GM19351 (cell line): Measurements from ENCODE around the gene CACNA1C.

Experiments used
- ATAC-seq: cut with Tn5 transposase; IDR thresholded peaks from one replicate; pipeline ENCODE4 v1.9.1; 2021; ENCODE audit warnings: mild to moderate bottlenecking, moderate library complexity; ENCODE audit not compliant: unreplicated experiment

The CACNA1C gene

DNA sequence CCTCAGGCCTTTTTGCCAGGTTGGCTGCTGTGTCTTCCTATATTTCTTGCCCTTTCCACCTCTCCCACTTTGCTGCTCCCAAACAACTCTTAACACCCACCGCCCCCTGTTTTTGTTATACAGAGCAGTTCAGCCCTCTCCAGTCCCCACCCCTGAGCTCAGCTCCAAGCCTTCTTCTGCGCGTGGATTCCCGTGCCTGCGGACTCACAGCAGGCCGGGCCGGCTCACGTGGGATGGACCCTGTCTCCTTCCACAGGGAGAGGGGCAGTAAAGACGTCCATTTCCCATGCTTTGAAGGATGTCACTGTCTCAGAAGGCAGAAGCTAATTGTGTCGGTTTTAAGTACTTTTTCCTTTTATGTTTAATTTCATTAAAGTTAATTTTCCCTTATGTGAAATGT, 139.4 kb downstream of the CACNA1C start:
- no peak for ATAC-seq

DNA sequence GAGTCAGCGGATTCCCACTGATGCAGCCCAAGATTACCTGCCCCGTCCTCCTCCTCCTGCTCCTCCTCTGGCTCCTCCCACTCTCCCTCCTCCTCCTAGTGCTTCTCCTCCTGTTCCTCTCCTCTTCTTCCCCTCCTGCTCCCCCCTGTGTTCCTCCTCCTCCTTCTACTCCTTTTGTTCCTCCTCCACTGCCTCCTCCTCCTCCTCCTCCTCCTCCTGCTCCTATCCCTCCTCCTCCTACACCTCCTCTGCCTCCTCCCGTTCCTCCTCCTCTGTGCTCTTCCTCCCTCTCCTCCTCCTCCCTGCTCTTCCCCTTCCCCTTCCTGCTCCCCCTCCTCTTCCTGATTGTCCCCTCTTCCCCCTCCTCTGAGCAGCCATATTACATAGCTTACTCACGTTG, 141.3 kb downstream of the CACNA1C start:
- ATAC-seq: no peak

DNA sequence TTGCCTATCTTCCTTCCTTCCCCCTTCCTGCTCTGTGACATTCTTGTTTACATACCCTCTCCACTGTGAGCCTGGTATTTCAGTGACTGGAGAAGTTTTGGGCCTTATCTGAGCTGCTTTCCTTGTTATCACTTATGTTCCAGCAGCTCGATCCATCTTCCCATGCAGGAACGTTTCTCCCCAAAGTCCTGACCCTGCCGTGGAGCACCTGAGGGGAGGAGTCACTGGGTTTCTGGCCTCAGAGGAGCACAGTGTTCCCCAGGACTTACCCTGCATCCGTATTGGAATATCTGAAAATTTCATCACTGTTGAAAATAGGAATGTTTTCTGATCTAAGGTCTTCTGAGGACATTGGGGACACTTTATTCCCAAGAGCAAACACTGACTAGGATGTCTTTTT, 141.8 kb downstream of the CACNA1C start:
- no peak for ATAC-seq

DNA sequence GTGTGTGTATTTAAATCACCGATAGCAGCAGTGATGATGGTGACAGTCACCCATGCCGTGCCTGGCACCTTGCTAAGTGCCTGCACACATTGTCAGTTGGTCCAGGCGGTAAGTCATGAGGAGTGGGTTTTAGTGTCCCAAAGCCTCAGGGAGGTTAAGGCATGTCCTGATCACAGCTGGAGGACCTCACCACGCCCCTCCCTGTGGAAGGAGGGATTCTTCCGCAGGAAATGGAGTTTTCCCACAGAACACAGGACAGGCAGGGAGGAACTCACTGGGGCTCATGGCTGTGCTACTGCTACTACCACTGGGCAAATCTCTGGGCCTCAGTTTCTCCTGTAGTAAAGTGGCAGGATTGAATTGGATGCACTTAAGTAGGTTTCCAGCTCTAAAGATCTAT, 142.3 kb downstream of the CACNA1C start:
- no peak for ATAC-seq

DNA sequence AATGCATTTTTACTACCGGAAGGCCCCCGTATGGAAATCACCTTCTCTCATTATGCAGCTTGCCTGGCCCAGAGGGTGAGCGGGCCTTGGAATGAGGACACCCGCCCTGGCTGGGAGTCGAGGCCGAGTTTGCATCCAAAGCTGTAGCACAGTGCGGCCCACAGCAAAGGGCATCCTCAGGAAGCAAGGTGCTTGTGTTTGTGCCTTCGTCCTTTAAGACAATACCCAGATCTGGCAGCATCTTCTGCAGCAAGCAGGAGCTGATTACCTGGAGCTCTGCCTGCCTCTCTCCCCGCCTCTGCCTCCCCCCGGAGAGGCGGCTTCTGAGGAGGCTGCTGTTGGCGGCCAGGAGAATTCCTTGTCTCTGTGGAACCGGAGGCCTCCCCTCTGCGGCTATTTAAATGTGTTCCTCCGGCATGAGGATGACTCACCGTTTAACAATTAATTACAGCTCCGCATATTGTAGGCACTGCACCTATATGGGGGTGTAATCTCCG, 145.3 kb downstream of the CACNA1C start:
- ATAC-seq: no peak

DNA sequence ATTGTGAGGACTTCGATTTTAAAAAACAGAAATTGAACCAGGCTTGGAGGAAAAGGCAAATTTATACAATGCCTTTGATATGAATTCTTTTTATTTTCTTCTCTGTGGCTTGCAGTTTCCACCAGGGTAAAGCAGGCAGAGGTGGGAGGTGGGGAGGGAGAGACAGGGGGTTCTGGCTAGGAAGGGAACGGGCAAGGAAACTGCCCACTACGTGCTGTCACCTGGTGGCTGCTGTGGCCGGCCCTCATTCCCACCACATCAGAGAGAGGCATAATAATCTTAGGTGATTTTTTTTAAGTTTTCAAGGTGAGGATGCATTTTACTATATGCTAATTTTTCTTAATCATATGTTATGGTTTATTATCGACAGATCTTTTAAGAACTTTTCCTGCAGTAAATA, 145.8 kb downstream of the CACNA1C start:
- ATAC-seq: no peak

DNA sequence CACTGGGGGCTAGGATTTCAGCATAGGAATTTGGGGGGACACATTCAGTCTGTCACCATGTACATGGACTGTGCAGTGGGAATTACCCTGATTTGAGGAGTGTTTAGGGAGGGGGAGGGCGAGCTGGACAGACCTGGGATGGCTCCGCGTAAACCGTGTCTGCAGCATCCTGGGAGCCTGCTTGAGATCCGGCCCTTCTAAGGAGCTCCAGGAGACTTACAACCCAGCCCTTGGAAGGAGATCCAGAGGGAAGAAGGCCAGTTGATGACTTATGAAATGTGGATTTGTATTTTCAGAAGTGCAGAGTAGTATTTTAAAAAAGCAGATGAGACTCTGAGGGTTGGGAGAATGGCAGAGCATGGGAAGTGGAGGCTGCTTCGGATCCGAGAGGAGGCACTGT, 153.2 kb downstream of the CACNA1C start:
- no peak for ATAC-seq

DNA sequence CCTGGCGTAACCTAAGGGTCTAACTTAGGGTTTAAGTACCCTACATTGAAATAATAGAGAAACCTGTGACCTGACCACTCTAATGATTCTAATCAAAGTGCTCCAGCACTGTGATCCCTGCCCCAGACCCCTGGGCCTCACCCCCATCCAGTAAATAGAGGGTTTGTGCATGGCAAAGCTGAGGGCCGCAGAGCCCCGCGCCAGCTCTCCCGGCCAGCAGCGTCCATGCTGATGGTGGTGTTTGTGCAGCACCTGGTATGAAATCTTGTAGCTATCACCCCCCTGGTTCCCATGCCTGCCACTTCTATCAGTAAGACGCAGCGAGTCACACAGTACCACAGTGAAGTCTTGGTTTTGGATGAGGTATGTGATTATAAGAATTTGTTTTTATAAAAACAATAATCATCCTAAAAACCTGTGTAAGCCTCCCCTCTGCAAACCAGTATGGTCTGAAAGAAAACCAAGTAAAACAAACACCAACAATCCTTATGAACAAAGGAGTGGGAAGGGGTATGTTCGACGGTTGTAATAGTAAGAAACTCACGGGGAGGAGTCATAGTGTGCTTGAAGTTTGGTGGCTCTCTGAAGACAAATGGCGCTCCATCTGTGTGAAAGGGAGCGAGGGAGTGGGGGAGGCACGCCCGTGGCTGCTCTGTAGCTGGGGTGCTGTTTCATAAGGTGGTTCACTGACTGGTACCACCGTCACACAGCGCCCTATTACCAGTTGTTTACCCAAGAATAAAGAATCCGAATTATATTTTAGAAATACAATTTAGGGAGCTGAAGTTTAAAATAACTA, 156.2 kb downstream of the CACNA1C start:
- ATAC-seq: no peak

DNA sequence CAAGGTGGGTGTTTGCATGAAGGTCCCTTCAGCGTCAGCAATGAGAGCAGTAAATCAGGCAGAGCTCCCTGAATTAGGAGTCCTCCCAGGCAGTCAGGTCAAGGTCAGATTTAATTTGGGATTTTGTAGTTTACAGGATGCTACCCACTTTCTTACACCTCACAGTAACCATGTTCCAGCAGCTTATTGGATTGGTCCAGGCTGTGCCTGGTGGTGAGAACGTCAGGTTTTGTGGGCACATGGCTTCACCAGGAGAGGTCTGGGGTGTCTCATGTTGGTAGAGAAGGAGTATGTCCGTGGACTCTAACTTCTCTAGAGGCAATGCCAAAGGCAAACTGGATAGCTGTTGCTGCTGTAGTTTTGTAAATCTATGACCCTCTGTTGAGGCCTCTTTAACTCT, 158.3 kb downstream of the CACNA1C start:
- no peak for ATAC-seq

DNA sequence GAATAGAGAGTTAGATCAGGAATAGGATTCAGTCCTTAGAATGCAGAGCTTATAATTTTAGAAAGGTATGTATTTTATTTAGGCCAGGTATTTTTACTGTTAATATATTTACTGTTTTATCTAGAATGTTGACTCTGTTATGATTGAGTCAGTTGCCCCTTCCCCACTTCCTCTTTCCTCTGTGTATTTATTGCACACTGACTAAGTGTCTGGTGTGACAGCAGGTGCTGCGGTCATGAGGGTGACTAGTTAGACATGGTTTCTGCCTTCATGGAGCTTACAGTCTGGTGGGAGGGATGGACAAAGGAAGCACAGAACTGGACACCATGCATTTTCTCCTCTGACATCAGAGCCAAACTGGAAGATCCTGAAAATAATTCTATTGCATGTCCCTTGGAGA, 159.8 kb downstream of the CACNA1C start:
- ATAC-seq: no peak

DNA sequence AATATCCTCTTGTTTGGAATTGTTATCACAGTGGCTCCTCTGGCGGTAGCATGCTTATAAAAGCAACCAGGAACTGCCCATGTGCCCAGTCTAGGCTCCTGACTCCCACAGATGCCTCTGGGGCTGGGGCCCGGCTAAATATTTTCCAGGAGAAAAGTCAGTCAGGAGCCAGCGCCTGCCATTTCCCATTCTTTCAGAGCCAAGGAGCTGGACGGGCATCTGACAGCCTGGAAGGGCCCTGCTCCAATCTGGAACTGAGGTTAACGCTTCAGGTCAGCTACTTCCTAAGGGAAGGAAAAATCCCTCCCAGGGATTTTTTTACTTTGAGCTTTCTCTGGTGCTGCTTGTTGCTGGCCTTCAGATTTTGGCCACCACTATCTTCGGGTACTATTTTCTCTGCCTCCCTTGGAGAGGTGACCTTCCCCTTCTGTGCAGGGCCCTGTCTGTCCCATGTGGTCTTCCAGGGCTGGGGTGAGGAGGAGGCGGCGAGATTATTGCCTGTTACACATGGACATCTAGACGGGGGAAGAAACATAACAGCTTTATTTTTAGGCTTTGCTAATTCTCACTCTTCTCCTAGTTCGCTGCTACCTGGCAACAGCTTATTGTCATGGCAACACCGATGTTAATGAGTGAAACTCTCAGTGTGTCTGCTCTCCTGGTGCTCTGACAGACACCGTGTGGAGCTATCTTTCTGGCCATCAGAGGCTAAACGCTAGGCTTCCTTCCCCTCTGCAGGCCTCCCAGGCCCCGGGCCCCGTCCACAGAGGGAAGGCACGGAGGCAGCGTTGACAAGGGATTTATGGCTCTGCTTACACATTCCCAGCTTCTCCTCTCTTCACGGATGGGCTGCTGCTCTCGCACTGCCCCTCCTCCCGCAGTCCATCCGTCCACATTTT, 160.4 kb downstream of the CACNA1C start:
- ATAC-seq: no peak

DNA sequence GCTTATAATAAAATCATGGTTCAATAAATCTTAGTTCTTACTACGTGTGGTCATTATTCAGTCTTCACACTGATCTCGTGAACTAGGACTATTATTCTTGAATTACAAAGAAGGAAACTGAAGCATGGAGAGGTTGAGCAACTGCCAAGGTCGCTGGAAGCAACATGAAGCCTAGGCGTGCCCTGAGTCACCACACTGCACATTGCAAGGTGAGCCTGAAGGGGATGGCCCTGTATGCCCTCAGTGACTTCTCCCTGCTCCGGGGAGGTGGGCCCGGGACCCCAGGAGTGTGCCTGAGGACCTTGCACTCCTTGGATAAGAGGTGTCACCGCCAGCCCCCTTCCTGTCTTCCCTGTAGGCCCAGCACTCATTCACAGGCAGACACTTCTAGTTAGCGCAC, 161.6 kb downstream of the CACNA1C start:
- ATAC-seq: no peak

DNA sequence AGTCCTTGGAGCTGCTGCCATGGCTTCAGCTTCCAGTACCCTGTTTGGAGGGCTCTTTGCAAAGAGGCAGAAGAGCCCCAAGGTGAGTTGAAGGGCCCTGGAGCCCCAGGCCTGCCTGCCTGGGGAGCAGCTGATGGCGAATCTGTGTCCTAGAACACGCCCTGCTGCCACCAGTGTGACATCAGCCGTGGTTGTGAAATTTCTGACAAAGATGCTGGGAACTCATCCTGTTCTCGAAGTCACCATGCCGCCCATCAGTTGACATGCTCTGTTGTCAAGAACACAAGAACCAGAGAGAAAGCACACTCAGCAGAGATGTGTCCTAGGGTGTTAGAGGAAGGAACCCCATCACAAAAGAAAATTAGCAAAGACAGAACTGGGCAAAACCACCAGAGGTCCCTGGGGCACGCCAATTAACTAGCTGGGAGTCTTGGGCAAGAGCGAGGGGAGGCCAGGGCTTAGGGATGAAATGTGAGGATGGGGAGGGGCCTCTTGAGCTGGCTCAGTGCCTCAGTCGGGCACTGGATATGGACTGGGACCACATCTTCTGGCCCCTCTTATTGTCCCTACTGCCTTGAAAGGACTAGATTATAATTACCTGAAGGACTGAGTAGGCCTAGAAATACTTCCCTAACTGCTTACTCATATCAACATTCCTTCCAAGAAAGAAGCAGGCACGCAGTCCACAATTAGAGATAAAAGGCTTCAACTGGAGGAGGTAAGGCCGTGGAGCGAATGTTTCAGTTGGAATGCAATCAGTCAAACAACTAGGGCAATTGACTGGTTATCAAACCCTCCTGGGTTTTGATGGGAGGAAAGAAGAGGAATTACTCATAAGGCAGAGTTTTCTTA, 163.1 kb downstream of the CACNA1C start:
- ATAC-seq: no peak

DNA sequence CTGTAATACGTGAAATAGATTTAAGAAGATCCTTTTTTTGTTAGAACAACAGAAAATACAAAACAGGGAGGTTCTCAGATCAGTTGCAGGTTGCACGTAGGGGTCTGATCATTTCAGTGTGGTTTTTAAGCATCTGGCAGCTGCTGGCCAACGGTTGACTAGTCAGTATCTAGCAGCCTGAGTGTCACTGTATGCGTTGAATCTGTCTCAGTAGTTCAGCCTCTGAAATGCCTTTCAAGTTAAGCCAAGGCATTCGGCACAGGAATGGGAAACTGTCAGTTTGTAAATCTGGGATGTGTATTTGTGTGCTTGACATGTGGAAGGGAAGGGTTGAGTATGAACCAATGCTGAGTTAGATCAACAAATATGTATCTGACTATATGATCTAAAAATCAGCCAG, 165.9 kb downstream of the CACNA1C start:
- no peak for ATAC-seq

DNA sequence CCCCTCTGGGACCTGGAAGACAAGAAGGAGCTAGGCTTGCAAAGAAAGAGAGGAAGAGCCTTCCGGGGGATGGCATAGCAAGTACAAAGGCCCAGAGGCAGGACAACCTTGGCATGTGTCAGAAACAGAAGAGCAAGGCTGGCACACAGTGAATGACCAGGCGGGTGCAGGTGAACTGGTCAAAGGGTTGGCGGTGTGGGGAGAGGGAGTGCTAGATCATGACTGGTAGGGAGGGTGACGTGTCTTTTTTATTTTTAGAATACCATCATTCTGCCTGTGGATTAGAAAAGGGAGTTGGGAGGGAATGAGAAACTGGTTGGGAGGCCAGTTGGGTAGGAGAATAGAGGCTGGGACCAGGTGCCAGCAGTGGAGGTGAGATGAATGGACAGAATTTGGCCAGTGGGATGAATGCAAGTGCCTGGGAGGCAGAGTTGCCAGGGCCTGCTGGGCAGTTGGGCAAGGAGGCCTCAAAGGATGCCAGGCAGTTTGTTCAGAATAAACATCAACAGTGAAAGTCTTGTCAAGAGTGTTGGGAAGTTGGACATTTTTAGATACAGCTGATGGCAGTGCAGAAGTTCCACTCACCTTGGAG, 168.3 kb downstream of the CACNA1C start:
- ATAC-seq: no peak

DNA sequence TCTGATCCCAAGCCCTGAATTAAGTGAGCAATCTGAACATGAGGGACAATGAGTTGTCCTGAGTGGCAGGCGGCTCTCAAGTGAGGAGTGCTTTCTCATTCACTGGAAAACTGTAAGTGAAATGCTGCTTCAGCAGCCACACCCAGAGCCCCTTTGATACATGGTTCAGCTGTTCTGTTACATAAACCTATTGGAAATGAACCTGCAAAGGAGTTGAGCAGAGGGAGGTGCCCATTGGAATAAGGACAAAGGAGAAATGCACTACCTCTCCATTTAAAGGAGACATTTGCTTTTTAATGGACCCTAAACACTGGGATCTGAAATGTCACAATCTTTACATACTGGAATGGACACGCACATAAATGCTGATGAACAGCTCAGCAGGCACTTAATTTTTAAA, 169.9 kb downstream of the CACNA1C start:
- ATAC-seq: no peak

DNA sequence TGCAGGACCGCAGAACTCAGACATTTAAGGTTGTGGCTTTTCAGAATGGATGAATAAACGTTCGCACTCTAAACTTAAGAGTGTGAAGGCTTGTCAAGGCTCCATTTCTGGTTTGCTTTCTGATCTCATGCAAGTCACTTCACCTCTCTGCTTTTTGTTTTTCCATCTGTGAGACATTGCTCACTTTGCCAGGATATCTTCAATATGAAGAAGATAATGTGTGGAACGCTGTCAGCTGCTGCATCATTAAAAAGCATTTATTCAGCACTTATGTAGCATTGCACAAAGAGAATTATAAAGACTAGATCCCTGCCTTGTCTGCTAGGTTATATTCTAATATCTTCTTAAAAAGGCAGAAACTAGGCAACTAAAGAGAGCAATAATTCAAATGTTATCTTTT, 172.2 kb downstream of the CACNA1C start:
- no peak for ATAC-seq

DNA sequence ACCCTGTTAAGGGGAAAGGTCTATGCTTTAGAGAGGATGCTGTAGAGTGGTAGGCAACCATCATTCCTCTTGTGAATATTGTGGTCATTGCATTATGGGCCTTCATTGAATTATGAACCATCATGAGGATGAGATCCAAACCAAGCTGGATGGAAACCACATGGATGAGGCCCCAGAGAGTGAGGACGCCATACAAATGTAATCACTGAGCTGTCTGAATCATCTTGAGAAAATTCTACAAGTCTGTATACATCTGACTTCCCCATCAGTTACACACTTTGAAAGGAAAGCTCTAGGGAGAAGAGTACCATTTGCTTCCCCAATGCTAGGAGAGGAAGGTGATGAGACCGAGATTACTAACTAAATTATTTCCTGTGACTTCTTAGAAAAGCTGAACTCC, 172.9 kb downstream of the CACNA1C start:
- no peak for ATAC-seq

DNA sequence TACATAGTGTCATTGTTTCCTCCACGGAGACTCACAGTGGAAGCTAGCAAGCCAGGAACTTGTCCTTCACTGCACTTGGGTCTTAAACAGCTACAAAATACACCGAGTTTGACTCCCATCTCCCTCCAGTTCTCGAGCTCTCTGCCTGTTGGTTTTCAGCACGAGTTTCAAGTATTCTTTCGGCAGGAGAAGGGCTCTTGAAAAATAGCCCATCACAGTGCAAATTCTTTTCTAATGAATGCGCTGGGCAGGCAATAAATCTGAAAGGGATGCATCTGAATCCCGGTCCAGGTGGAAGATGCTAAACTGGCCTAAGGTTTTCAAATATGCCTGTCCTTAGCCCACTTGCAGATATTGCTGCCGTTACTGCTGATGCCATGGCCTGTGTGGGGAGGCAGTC, 173.9 kb downstream of the CACNA1C start:
- no peak for ATAC-seq

DNA sequence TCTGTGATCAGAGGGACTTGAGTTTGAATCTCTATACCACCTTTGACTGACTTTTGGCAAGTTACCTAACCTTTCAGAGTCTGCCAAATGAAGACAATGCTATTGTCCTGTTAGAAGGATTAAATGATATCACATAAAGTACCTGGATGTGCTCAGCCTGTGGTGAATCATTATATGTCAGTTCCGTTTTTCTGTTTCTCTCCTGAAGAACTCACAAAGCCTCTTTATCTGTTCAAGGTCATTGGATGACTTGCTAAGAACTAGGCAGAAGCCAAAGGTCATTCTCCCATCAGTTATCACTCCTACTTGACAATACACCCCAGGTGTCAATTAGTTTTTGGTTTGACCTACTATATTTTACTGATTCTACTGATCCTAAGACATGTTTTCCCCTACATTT, 174.6 kb downstream of the CACNA1C start:
- no peak for ATAC-seq

DNA sequence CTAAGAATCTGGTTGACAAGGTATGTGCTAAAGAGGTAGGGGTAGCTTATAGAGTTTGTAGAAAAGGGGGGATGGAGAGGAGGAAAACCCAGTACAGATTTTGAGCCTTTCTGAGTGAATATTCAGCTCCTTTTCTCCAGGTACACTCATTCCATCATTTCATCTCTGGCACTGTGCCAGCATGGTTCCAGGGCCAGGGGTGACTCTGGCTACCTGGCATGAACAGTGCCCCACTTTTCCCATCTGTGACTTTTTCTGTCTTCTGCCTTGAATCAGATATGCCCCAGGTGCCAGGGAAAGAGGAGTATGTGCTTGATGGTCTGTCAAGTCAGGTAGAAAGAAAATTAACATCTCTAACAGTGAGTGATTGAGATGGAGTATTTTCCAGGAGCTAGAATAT, 175.7 kb downstream of the CACNA1C start:
- no peak for ATAC-seq
